GM04504 (cell line): ENCODE data around the gene KCNK10.
"Not testable (repeated sequence)": the region's sequence is repeated elsewhere in the genome, so short reads cannot be mapped to it uniquely, and the experiment has no call there.

Source experiments
- DNase-seq: peaks from one replicate; pipeline ENCODE4 v3.0.0-alpha.2; 2012; ENCODE audit warnings: low read depth

The KCNK10 gene

DNA sequence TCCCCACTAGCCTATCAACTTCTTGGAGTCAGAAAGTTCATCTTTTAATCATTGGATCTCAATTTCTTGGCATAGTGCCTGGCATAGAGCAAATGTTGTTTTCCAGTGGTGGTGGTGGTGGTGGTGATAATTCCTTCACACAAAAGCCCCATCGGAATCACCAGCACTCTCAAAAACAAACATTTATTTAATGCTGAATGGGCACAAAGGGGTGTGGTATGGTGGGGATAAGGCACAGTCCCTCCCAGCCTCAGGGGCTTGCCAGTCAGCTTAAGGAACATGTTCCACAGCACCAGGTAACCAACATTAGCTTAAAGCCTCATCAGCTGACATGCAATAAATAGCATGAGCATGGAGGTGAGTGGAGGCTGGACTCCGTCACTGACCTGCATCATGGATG lies 56.6 kb downstream of the KCNK10 start:
- no peak for DNase-seq

DNA sequence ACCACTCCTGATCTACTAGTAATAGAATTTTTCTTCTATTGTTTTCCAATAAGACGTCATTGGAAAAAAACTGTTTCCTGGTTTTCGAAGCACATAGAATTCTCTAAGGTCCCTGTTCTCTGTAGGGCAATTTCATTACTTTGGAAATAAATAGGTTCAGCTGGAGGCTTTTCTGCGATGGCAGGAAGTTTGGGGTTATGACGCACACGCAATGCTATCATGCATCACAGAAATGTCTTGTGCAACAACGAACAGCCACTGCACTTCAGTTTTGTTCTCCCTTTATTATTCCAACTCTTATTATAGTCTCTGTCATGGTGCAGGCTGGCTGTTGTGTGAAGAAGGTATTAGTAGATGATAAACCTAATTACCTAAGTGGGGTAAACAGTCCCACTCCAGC lies 59.0 kb downstream of the KCNK10 start:
- DNase-seq, result no peak

DNA sequence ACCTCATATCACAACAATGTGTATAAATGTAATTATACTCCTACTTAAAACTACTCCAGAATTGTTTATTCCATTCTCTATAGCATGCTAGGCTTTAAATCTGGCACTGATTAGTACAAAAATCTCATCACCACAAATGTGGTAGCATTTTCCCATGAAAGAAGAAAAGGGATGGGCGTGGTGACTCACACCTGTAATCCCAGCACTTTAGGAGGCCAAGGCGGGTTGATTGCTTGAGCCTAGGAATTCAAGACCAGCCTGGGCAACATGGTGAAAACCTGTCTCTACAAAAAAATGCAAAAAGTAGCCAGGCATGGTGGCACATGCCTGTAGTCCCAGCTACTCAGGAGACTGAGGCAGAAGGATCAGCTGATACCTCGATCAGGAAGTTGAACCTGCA lies 61.8 kb downstream of the KCNK10 start:
- not testable (repeated sequence) for DNase-seq

DNA sequence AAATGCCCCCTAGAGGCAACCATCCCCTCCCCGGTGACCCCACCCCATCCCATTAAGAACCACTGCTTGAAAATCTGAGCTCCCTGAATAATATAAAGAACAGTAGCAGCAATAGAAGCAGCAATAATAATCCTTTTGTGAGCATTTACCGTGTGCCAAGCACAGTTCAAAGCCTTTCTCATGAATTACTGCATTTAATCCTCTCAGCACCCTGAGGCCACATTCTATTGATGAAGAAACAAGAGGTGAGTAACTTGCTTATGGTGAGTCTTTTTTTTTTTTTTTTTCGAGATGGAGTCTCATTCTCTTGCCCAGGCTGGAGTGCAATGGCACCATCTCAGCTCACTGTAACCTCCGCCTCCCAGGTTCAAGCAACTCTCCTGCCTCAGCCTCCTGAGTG lies 65.0 kb downstream of the KCNK10 start:
- DNase-seq, result no peak

DNA sequence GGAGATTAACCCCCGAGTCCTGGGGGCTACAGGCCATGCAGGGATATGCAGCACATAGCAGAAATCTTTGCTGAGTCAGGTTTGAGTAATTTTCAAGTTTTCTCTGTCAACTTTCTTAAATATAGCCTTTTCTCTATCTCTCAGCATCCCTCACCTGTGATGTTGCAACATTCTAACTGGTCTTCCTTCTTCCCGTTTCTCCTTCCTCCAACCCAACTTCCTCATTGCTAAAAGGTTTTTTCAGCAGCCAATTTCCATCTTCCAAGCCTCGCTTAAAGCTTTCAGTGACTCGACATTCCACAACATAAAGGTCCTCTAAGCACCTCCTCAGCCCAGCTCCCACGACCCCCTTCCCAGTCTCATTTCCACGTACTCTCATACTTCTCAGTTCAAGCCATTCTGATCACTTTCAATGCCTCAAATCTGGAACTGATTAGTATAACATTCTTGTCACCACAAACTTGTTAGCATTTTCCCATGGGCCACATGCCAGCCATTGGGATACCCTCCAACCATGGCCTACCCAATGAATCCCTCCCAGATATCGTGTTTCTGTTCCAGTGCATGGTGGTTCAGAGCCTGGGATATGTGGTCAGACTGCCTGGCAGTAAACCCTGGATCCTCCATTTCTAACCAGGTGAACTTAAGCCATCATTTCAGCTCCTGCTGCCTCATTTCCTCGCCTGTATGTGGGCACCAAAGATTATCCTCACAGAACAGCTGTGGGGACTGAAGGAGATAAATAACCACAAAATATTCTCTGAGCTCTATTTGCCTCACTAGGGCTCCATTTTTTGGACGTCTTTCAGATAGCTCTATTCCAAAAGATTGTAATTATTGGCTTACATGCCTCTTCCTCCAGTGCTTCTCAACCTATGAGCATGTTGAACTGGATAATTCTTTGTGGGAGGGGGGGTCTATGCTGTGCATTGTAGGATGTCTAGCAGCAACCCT lies 65.8 kb downstream of the KCNK10 start:
- DNase-seq, result no peak

DNA sequence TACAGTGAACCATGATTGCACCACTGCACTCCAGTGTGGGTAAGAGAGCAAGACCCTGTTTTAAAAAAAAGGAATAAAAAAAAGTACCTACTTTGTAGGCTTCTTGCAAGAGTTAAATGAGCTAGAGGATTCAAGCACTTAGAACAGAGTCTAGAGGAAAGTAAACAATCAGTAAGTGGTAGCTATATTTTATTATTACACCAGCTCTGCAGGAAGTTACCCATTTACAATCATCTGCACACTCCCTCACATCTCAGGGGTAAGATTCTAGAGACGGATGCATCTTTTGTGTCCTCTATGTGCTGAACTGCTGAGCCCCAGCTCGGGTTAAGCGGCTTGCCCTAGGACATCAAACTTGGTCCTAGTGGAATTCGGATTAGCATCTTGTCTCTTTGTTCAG lies 67.3 kb downstream of the KCNK10 start:
- DNase-seq, result no peak

DNA sequence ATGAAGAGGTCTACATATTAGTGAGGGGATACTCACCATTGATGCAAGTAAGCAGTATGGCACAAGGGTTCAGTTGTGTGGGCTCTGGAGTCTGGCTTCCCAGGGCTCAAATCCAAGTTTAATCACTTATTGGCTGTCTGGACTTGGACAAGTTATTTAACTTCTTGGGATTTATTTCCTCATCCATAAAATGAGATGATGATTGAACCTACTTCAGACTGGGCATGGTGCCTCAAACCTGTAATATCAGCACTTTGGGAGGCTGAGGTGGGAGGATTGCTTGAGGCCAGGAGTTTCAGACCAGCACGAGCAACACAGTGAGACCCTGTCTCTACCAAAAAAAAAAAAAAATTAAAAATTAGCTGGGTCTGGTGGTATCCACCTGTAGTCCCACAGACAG lies 67.9 kb downstream of the KCNK10 start:
- no peak for DNase-seq

DNA sequence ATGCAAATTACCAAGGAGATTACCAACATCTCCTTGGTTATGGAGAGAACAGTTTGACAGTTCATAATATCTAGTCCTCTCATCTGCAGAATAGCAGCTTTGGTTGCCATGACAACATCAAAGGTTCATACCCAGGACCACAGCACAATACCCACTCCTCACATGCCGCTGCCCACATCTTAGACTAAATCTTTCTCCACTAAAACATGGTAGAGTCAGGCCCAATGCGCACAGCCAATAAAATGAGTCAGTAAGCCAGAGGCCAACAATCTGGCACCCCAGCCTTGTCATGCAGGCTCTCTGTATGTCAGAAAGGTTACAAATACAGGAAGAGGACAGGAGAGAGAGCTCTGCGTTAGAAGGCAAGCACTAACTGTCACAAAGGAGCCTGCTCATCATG lies 70.6 kb downstream of the KCNK10 start:
- no peak for DNase-seq

DNA sequence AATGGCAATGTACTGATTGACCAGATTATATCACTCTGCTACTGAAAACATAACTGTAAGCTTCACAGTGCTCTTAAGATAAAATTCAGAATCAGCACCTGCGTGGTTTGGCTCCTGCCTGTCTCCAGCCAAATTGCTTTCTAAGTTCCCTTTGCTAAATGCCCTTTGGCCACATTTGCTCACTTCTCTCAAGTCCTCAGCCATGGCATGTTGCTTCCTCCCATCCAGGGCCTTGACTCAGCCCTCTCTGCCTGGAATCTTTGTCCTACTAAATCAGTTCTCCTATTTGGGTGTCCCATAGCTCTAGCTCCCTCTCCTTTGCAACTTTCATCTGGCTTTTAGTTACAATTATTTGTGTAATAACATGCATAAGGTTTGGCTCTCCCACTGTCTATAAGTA lies 71.4 kb downstream of the KCNK10 start:
- no peak for DNase-seq

DNA sequence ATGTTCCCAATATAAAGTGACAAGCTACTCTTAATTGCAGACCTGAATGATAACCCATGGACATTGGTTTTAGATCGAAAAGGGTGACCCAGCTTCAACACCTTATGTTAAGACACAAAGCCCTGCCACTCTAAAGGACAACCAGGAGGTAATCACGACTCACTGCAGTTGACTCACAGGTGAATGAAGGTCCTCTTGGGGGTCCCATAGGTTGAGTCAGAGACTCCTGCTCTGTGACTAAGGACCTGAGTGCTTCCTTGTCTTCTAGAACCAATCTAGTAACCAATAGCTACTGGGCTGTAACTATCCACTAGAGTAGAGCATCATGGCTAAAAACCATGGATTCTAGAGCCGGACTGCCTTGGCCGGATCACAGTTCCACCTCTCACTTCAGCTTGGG lies 73.8 kb downstream of the KCNK10 start:
- DNase-seq, result no peak

DNA sequence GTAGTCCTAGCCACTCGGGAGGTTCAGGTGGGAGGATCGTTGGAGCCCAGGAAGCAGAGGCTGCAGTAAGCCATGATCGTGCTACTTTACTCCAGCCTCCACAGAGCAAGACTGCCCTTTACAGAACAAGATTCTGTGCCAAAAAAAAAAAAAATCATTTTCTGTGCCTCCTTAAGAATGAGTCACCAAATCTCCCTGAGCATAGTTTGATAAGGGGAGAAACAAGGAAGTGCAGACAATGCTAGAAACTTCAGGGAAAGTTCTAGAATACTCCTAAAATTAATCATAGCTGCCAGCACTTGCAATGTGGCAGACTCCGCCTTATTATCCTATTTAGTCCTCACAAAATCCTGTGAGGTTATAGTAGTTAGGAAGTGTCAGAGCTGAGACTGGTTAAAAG lies 74.5 kb downstream of the KCNK10 start:
- no peak for DNase-seq

DNA sequence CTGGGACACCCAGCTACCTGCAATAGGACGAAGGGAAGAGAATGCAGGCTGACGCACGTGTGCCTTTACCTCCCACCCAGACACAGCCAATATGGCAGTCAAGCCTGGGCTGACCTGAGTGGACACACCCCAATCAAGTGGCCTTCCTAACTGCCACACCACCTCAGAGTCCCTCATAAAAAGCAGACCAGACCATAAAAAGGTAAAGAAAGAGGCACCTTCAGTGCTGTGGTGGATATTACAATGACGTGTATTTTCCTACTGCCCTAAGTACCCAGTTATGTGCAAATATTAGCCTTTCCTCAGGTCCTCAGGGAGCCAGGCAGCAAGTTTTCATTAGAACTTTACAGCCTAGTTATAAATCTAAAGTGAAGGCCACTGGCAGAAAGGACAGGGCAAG lies 75.8 kb downstream of the KCNK10 start:
- no peak for DNase-seq

DNA sequence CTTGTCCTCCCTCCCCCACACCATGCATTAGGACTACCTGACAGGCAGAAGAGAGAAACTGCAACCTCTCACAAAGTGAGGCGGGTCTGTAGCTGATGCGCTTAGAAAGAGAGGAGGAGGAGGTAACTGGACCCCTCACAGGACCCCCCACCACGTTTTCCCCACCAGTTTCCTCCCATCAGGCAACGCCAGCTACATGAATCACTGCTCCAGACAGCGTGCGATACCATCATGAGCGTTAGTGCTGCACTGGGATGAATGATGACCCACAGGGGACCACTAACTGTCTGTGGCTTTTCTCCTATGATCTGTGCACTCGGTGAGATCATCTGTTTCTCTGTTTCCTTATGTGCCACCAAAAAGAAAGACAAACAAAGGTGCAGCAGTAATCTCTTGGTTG lies 77.7 kb downstream of the KCNK10 start:
- DNase-seq, result no peak

DNA sequence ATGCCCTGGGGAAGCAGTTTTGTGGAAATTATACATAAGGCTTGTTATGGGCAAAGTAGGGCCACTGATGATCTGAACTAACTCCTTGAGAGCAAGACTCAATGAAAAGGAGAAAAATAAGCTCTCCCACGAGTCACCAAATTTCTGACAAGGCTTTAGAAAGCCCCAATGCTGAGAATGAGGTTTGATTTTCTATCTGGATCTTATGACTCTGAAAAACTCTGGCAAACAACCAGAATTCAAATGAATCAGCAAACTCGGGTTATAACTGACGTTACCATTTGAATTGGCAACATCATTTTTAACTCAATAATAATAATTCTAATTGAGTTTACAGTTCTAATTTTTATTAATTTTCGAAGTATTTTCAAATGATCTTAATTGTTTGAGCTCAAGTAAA lies 79.1 kb downstream of the KCNK10 start:
- no peak for DNase-seq

DNA sequence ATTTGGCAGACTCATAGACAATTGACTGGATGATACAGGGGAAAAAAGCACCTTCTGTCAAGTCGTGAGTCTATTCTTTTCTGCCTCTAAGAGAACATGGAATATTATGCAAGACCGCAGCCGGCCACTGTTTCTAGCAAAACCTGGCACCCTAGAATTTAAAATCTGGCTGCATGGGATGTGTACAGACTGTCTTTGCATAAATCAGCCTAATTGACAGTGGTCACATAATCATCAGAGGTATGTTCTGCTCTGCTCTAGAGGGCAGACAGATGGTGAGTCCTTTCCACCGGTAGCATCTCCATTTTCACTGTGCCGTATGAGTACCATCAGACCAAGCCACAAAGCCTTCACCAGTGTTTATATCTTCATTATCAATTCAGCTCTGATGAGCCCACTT lies 80.6 kb downstream of the KCNK10 start:
- no peak for DNase-seq

DNA sequence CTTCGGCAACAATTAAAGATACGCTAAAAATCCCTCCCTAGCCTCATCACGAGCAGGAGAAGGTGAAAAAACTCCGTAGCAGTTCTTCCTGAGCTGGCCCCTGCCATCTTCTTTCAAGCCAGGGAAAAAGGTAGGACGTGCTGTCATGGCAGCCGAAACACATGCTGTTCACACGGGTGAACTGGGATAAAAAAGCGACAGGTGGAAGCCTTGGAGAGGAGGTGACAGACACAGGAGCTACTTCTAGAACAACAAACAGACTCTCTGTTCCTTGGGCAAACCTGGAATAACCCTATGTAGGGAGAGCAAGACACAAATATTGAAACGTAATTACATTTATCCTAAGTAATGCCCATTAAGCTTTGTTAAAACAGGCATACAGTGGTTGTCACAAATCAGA lies 81.3 kb downstream of the KCNK10 start:
- no peak for DNase-seq

DNA sequence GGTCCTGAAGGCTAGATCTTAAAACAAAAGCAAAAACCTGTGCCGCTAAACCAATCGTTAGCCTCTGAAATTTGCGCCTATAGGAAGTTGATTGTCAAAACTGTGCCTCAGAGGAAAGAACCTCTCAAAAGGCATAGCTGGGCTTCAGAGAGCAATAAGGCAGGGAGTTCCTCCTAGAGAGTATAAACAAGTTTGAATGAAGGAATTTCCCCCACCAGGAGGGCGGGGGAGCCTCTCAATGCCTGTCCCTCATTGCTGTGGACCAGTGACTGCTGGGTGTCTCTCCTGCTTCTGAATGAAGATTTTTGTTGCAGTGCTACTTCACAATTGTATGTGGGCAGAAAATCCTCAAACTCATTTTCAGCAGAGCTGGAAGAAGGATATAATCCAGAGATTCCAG lies 88.6 kb downstream of the KCNK10 start:
- DNase-seq, result no peak

DNA sequence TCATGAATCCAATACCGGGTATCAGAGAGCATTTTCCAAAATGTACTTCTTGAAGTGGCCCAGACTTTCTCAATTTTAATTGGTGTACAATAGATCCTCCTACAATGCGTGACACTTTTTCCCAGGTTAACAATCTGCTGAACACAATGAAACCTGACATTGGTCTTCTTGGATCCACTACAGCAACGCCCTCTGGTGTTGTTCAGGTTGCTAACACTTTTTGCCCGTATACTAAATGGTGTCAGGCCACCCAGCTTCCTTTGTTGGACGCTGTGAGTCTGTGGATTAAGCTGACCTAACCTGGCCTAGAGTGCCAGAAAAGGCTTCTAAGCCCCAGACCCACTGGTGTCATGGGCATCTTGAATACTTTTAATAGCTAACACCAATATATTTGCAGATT lies 89.2 kb downstream of the KCNK10 start:
- no peak for DNase-seq

DNA sequence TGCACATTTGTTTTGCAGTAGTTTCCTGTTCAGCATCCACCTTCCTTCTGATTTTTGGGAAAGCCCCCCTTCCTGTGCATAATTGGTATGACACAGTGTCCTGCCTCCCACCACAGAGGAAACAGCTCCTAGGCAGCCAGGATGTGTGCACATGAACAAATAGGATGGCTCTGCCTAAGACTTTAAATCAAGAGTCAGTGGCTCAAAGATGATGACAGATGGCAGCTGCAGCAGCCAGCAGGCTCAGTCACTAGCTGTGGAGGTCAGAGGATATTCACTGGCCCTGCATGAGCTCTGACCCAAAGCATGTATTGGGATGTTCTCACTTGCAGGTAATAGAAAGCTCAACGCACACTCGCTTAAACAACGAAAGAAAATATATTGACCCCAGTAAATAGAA lies 90.3 kb downstream of the KCNK10 start:
- no peak for DNase-seq

DNA sequence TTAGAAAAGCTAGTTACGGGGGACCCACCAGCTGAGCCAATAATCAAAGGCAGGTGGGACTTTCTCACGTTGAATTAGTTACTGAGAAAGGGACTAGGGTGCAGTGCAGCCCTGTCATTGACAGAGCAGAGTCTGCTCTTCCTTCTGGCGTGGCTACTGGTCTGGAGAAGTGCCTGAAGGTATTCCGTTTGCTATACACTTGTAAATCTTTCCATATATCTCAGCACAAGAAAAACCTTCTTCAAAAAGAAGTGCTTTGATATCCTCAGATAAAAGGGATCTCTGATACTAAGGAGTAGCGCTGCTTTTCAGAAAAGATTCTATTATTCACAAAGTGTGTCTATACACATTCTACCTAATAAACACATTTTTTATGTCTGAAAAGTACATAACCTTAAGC lies 91.5 kb downstream of the KCNK10 start:
- DNase-seq, result no peak

DNA sequence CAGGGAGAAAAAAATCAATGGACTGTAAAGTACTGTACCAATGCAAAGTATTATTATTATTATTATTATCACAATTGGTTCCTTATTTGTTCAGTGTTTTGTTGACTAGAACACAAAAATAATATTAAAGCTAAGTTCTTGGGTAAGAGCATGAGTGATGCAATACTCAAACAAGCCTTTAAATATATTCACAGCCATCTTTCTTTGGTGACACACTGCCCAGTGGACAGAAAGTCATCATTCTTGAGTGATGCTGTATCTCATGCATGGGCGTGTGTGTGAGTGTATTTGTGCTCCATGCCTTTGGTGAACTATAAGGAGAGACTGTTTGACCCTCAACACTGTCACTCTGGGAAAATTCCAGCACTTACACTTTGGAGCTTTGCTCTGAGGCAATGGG lies 93.6 kb downstream of the KCNK10 start:
- no peak for DNase-seq

DNA sequence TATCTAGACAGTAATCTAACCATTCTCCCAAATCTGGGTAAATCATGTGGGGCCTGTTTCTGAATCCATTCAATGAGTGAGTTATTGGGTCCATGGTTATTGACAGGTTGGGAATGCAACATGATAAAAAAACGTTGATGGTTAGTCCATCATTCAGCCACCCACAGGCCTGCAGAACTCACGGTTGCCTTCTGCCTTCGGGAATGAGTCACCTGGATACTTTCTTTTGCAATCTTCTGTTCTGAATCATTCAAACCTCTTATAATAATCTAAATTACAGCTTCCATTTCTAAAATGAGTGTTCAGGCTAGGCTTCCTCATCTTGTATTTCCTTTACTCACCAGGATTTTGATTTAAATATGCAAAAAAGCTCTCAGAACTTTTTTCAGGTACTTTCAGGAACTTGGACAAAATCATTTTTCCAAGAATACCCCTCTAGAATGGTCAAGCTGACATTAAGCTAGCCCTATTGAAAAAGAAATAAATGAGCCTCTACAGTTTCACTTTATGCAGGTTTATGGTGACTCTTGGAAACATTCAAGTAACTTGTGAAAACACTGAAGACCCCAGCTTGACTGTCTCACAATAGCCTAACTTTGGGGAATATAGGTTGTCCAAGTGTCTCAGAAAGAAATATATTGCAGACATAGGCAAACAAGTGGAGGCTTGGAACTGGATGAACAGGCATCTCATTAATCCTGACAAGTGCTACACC lies 94.4 kb downstream of the KCNK10 start:
- DNase-seq, result no peak

DNA sequence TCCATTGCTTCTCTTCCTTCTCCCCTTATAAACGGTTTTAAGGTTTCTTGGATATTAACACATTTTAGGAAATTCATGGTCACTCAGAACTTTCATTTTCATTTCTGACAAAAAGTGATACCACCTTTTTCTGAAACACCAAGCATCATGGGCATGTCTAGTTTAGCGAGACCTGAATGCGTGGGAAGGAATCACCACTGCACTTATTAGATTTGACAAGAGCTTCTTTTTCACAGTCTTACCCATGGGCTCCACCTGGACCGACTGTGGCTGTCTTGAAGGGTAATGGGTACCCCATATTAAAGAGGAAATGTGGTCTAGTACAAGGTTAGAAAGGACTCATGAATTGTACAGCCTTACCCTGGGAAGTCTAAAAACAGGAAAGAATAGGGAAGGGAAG lies 95.4 kb downstream of the KCNK10 start:
- DNase-seq, result no peak

DNA sequence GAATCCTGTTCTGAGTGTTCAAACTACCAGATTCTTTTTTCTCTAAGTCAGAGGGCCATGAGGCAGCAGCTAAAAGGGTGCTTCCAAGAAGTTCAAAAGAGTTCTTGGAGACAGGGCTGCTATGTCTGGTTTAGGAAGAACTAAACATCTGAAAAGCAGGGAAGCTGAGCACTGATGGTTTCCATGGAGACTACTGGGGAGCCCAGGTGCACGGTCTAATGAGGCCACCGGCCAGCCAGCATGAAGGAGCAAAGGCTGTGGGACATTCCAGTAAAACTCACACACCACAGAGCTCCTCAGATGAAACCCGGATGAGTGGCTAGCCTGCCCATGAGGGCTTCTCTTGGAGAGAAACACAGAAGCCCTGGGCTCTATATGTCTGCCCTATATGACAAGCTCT lies 97.3 kb downstream of the KCNK10 start:
- no peak for DNase-seq
